ENCODE measurements around the gene ZNF493.

DNA sequence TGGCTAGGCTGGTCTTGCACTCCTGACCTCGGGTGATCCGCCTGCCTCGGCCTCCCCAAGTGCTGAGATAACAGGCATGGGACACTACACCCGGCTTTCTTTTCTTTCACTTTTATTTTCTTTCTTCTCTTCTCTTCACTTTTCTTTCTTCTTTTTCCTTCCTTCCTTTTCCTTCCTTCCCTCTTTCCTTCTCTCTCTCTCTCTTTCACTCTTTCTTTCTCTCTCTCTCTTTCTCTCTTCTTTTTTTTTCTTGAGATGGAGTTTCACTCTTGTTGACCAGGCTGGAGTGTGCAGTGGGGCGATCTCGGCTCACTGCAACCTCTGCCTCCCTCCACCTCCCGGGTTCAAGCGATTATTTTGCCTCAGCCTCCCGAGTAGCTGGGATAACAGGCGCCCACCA, 812 bp upstream of the ZNF493 start:
- TF ChIP-seq CTCF (IDR thresholded peaks at IDR 0.05): no peak
- TF ChIP-seq POLR2A (IDR thresholded peaks at IDR 0.05): no peak
- no peak for TF ChIP-seq POLR2AphosphoS5 (IDR thresholded peaks at IDR 0.05; ENCODE audit: insufficient read depth in 1 of 2, low read depth in 1 of 2)

Measured in vagina (tissue), 2 donors.